ENCODE measurements around the gene MBD5.

The MBD5 gene

DNA sequence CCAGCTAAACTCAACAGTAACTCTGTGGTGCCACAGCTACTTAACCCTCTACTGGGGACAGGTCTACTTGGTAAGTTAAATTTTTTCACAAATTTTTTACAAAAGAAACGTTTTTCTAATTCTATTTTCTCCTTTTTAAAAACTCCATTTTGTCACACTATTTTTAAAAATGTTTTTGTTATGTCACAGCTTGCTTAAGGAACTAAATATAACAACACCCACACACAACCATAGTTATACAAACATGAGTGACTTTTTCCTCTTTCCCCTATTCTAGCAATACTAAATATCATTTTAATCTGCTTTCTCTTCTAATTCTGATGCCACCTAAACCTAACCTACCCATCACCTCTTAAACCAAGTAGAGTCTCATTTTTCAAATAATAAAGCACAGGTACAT is 463.2 kb downstream of the MBD5 start:
- in situ Hi-C loops (cut with HindIII; ENCODE audit: low sequenced_read_pairs) = no loop called here
- TF ChIP-seq, protein P1, sequence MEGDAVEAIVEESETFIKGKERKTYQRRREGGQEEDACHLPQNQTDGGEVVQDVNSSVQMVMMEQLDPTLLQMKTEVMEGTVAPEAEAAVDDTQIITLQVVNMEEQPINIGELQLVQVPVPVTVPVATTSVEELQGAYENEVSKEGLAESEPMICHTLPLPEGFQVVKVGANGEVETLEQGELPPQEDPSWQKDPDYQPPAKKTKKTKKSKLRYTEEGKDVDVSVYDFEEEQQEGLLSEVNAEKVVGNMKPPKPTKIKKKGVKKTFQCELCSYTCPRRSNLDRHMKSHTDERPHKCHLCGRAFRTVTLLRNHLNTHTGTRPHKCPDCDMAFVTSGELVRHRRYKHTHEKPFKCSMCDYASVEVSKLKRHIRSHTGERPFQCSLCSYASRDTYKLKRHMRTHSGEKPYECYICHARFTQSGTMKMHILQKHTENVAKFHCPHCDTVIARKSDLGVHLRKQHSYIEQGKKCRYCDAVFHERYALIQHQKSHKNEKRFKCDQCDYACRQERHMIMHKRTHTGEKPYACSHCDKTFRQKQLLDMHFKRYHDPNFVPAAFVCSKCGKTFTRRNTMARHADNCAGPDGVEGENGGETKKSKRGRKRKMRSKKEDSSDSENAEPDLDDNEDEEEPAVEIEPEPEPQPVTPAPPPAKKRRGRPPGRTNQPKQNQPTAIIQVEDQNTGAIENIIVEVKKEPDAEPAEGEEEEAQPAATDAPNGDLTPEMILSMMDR (IDR thresholded peaks at IDR 0.05; ENCODE audit: low read depth, low read length, missing control alignments) = no peak

DNA sequence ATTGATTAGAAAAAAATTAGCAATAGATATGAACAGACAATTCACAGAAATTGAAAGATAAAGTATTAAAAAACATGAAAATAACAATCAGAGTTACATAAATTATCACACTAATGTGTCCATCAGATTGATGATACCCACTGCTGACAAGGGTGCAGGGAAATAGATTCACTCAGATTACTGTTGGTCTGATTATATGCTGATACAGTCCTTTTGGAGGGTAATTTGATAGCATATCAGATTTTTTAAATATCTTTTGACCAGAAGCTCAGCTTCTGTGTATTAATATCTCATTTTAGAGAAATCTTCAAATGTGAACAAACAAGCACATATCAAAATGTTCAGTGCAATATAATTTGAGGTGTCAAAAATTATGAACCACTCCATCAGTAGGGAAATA is 465.8 kb downstream of the MBD5 start:
- no peak overlapping the region for H3K4me3 ChIP-seq (ENCODE audit: low read depth, low read length)
- no peak for DNase-seq (ENCODE audit: low read depth)
- TF ChIP-seq, protein P1 (IDR thresholded peaks at IDR 0.05; ENCODE audit: low read depth, low read length, missing control alignments) = no peak
- in situ Hi-C loops (cut with HindIII; ENCODE audit: low sequenced_read_pairs) = no loop called here

More for the DNA sequence above, 463.2 kb downstream of the MBD5 start:
- no peak for DNase-seq (ENCODE audit: low read depth)
- H3K4me3 ChIP-seq (ENCODE audit: low read depth, low read length) = no peak overlapping the region

DNA sequence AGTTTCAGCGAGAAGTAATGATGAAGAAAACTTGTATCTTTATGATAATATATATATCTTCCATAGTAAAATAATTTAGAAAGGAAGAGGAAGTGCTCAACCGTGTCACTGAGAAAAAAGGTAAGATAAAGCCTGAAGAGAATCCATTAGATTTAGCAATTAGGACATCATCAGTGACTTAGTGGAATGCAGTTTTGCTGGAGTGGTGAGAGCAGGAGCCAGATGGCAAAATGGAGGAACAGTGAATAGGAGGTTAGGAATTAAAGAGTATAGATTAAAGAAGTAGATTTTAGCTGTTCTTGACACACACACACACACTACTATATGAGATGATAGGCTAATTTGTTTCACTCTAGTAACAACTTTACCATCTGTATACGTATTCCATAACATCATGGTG is 466.5 kb downstream of the MBD5 start:
- in situ Hi-C loops (cut with HindIII; ENCODE audit: low sequenced_read_pairs) = no loop called here
- TF ChIP-seq, protein P1 (IDR thresholded peaks at IDR 0.05; ENCODE audit: low read depth, low read length, missing control alignments) = no peak
- H3K4me3 ChIP-seq (ENCODE audit: low read depth, low read length) = no peak overlapping the region
- DNase-seq (ENCODE audit: low read depth) = no peak

DNA sequence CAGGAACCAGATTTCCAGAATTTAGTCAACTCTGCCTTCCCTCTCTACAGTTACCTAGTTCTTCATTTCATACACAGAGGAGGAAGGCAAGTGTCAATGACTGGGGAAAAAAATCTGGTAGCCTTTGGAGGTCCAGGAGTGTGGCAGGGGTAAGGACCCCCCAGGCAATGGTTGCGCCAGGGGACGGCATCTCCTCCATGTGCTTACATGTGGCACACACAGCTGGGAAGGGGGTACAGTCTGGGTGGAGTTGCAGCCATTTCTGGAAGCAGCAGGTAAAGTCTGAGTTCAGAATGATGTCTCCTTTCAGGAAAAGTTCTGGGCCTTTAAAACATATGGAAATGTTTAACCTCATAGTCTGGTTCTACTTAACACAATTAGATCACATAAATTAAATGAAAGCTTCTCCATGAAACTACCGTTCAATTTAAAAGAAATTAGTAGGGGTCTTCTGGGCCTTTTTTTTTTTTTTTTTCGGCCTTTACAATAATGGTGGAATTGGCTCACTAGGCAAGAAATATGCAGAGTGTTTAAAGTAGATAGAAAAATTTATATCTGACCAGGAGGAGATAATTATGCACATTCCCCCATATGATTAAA is 470.0 kb downstream of the MBD5 start:
- no peak overlapping the region for H3K4me3 ChIP-seq (ENCODE audit: low read depth, low read length)
- no peak for DNase-seq (ENCODE audit: low read depth)
- in situ Hi-C loops (cut with HindIII; ENCODE audit: low sequenced_read_pairs) = no loop called here
- TF ChIP-seq, protein P1 (IDR thresholded peaks at IDR 0.05; ENCODE audit: low read depth, low read length, missing control alignments) = no peak

DNA sequence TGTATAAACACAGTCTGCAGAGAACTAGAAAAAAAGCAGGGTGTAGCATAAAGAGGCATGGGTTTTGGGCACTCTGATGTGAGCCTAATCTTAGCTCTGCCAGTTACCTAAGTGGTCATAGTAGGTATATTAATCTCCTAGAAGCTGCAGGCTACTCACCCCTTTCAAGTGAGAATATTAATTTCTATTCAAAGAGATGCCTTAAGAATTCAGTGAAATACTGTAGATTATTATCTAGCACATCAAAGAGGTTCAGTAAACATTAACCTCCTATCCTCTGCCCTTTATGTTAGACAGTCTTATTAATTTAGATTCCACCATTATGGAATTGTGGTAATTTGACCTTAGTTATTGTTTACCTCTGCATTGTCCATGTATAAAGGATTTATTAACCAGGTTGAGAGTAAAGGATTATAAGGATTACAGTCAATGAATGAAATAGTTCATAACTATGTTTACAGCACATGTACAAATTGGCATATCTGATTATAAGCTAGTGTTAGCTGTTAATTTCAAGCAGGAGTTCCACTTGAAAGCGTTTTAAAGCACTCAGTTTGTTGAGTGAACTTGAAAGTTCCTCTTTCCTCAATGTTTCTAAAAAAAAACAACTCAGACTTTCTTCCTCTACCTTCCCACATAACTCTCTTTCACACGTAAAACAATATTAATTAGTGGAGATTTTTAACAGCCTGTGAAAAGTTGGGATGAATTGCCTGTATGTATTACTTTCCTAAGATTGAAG is 473.1 kb downstream of the MBD5 start:
- H3K4me3 ChIP-seq (ENCODE audit: low read depth, low read length) = no peak overlapping the region
- no peak for DNase-seq (ENCODE audit: low read depth)
- TF ChIP-seq, protein P1 (IDR thresholded peaks at IDR 0.05; ENCODE audit: low read depth, low read length, missing control alignments) = no peak
- in situ Hi-C loops (cut with HindIII; ENCODE audit: low sequenced_read_pairs) = no loop called here

DNA sequence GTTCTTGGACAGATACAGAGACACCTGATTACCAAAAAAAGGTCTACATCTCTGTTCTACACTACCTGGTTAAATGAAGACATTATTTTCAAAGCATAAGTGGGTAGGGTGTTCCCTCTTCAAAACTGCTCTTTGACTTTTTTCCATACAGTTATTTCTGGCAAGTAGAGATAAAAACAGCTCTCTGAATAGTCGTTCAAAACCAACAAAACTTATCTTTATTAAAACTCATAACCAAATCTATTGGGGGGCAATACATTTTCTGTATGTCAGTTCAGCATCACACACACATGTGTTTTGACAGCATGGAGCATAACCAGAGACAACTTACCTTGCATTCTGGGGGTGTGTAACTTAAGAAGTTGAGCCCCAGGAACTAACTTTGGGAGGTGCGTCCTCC is 474.7 kb downstream of the MBD5 start:
- TF ChIP-seq, protein P1 (IDR thresholded peaks at IDR 0.05; ENCODE audit: low read depth, low read length, missing control alignments) = no peak
- DNase-seq (ENCODE audit: low read depth) = no peak
- in situ Hi-C loops (cut with HindIII; ENCODE audit: low sequenced_read_pairs) = no loop called here
- H3K4me3 ChIP-seq (ENCODE audit: low read depth, low read length) = no peak overlapping the region
